AG04450 (cell line): ENCODE measurements around the gene KCNH3. TPM values are rescaled to one million over a fixed set of nuclear protein-coding genes. Genes with fewer than 3 reads are reported as not detected.

Experiments used
- CTCF ChIA-PET: fragments of 300-600, 350-600 bp; formaldehyde crosslinking; extraction: SDS; loops from one replicate; lab custom pipeline; 2022; ENCODE audit warnings: antibody characterized with exemption, inconsistent platforms; lab: Charles Lee
- POLR2A ChIA-PET: fragments of 350-600 bp; formaldehyde crosslinking; extraction: SDS; loops from one replicate; lab custom pipeline; 2021; ENCODE audit warnings: antibody characterized with exemption, inconsistent platforms; lab: Yijun Ruan, JAX
- DNase-seq: peaks from one replicate; pipeline ENCODE4 v3.0.0-alpha.2; 2011; ENCODE audit warnings: low read depth, low spot score
- H3K27ac ChIP-seq: one replicate; pipeline ENCODE4 v1.5.1; 2012; ENCODE audit warnings: low read depth, low read length, control low read depth
- H3K27me3 ChIP-seq: one replicate; pipeline ENCODE4 v1.6.0; 2012; ENCODE audit warnings: low read length; ENCODE audit not compliant: control insufficient read depth, insufficient read depth
- H3K4me3 ChIP-seq: 2 replicates; pipeline ENCODE4 v1.5.1; 2011; ENCODE audit warnings: mild to moderate bottlenecking, low read depth, low read length, control low read depth
- H3K9me3 ChIP-seq: 2 replicates; pipeline ENCODE4 v1.5.1; 2012; ENCODE audit warnings: low read length; ENCODE audit not compliant: control insufficient read depth, insufficient read depth
- CTCF ChIP-seq: IDR thresholded peaks from 2 replicates; pipeline ENCODE4 v1.5.1; 2011; ENCODE audit warnings: low read depth, low read length, control low read depth, inconsistent platforms
- polyA plus RNA-seq: library from polyadenylated mRNA; depleted of rRNA; stranded (reverse); fragments of >200 nt; gene quantifications from 2 replicates; pipeline ENCODE4 v1.2.3, GENCODE V29; 2011

The KCNH3 gene
- polyA plus RNA-seq, 1 experiment: 0.01 TPM

- no peak overlapping the region for H3K4me3 ChIP-seq
- DNase-seq: no peak
- H3K27ac ChIP-seq: no peak overlapping the region
- TF ChIP-seq CTCF: no peak
- ChIA-PET CTCF (no interaction called here), POLR2A (no interaction called here)
- peaks cover 53% of the 10 kb centered on the region for H3K27me3 ChIP-seq
- no peaks in the 10 kb centered on the region; the same call in 1 of the 2 replicates for H3K9me3 ChIP-seq
Measured at GRCh38 chr12:49540229-49541139, 1.7 kb downstream of the KCNH3 start.

- DNase-seq: no peak
- ChIA-PET POLR2A (no interaction called here), CTCF (no interaction called here)
- TF ChIP-seq CTCF: no peak
- Histone ChIP-seq H3K9me3 (no peaks in the 10 kb centered on the region; the same call in 1 of the 2 replicates), H3K27ac (no peak overlapping the region), H3K27me3 (peaks cover 60% of the 10 kb centered on the region), H3K4me3 (no peak overlapping the region)
Measured at GRCh38 chr12:49541140-49541861, 2.5 kb downstream of the KCNH3 start.

GRCh38 chr12:49541911-49542505, 3.2 kb downstream of the KCNH3 start:
- H3K9me3 ChIP-seq: no peaks in the 10 kb centered on the region; the same call in 1 of the 2 replicates
- no peak overlapping the region for H3K27ac ChIP-seq
- H3K27me3 ChIP-seq: peaks cover 64% of the 10 kb centered on the region
- CTCF ChIA-PET: no interaction called here
- POLR2A ChIA-PET: no interaction called here
- H3K4me3 ChIP-seq: no peak overlapping the region
- no peak for TF ChIP-seq CTCF
- no peak for DNase-seq

- ChIA-PET CTCF (no interaction called here), POLR2A (no interaction called here)
- Histone ChIP-seq H3K27ac (no peak overlapping the region), H3K9me3 (no peaks in the 10 kb centered on the region; the same call in 1 of the 2 replicates), H3K27me3 (peaks cover 62% of the 10 kb centered on the region), H3K4me3 (no peak overlapping the region)
- TF ChIP-seq CTCF: no peak
- DNase-seq: no peak
Measured at GRCh38 chr12:49542592-49543160, 3.8 kb downstream of the KCNH3 start.
